ENCODE measurements around the gene TSPAN7.

TSPAN7 gene

GRCh38 chrX:38692961-38693360, 131.6 kb downstream of the TSPAN7 start:
- DNase-seq (ENCODE audit: low read depth): no peak

GRCh38 chrX:38694394-38694793, 133.1 kb downstream of the TSPAN7 start:
- DNase-seq (ENCODE audit: low read depth): no peak
- TF ChIP-seq CTCF (IDR thresholded peaks at IDR 0.05; ENCODE audit: insufficient read depth, low read depth, low read length, missing control alignments): no peak

More at GRCh38 chrX:38692961-38693360, 131.6 kb downstream of the TSPAN7 start:
- TF ChIP-seq CTCF (IDR thresholded peaks at IDR 0.05; ENCODE audit: insufficient read depth, low read depth, low read length, missing control alignments): no peak
- H3K4me3 ChIP-seq (ENCODE audit: low read depth, low read length): no peak overlapping the region

GRCh38 chrX:38697461-38697860, 136.1 kb downstream of the TSPAN7 start:
- H3K4me3 ChIP-seq (ENCODE audit: low read depth, low read length): no peak overlapping the region

More at GRCh38 chrX:38694394-38694793, 133.1 kb downstream of the TSPAN7 start:
- H3K4me3 ChIP-seq (ENCODE audit: low read depth, low read length): no peak overlapping the region

GRCh38 chrX:38699121-38699520, 137.8 kb downstream of the TSPAN7 start:
- no peak for TF ChIP-seq CTCF (IDR thresholded peaks at IDR 0.05; ENCODE audit: insufficient read depth, low read depth, low read length, missing control alignments)
- DNase-seq (ENCODE audit: low read depth): no peak
- H3K4me3 ChIP-seq (ENCODE audit: low read depth, low read length): no peak overlapping the region

More at GRCh38 chrX:38697461-38697860, 136.1 kb downstream of the TSPAN7 start:
- no peak for DNase-seq (ENCODE audit: low read depth)
- TF ChIP-seq CTCF (IDR thresholded peaks at IDR 0.05; ENCODE audit: insufficient read depth, low read depth, low read length, missing control alignments): no peak

- TF ChIP-seq CTCF (IDR thresholded peaks at IDR 0.05; ENCODE audit: insufficient read depth, low read depth, low read length, missing control alignments): no peak
- no peak overlapping the region for H3K4me3 ChIP-seq (ENCODE audit: low read depth, low read length)
- DNase-seq (ENCODE audit: low read depth): no peak
Observed at GRCh38 chrX:38699696-38700095, 138.4 kb downstream of the TSPAN7 start.

GRCh38 chrX:38701073-38701472, 139.7 kb downstream of the TSPAN7 start:
- TF ChIP-seq CTCF (IDR thresholded peaks at IDR 0.05; ENCODE audit: insufficient read depth, low read depth, low read length, missing control alignments): no peak
- DNase-seq (ENCODE audit: low read depth): no peak
- no peak overlapping the region for H3K4me3 ChIP-seq (ENCODE audit: low read depth, low read length)

GRCh38 chrX:38704146-38704882, 143.0 kb downstream of the TSPAN7 start:
- DNase-seq (ENCODE audit: low read depth): no peak
- TF ChIP-seq CTCF (IDR thresholded peaks at IDR 0.05; ENCODE audit: insufficient read depth, low read depth, low read length, missing control alignments): no peak

More at GRCh38 chrX:38704146-38704882, 143.0 kb downstream of the TSPAN7 start:
- no peak overlapping the region for H3K4me3 ChIP-seq (ENCODE audit: low read depth, low read length)

Measured in GM12865 (cell line).